GM23338 (cell line): ENCODE results near the gene HAPLN3.

Experiments used
- CREB1 ChIP-seq: fragments of 250-450 bp; sonication (Bioruptor Pico); IDR thresholded peaks from 2 replicates; pipeline ENCODE4 v1.5.0; 2020; ENCODE audit warnings: low read depth, mild to moderate bottlenecking, moderate library complexity
- EZH2 ChIP-seq: fragments of 200-600 bp; sonication (generic); IDR thresholded peaks from one replicate; pipeline ENCODE4 v1.8.0; 2017; ENCODE audit warnings: antibody characterized with exemption, mild to moderate bottlenecking, low read depth; ENCODE audit not compliant: unreplicated experiment
- TF ChIP-seq, protein P1 (sequence below), 2 experiments: fragments of 200-600 bp in 1 of 2; sonication (generic) in 1 of 2; conservative IDR thresholded peaks; 2 replicates each; pipeline versions ENCODE4 v1.5.1 to v1.6.1; 2016 to 2017; ENCODE audit warnings: antibody characterized with exemption in 2 of 2, low read depth in 2 of 2, mild to moderate bottlenecking in 2 of 2, moderate library complexity in 1 of 2

DNA sequence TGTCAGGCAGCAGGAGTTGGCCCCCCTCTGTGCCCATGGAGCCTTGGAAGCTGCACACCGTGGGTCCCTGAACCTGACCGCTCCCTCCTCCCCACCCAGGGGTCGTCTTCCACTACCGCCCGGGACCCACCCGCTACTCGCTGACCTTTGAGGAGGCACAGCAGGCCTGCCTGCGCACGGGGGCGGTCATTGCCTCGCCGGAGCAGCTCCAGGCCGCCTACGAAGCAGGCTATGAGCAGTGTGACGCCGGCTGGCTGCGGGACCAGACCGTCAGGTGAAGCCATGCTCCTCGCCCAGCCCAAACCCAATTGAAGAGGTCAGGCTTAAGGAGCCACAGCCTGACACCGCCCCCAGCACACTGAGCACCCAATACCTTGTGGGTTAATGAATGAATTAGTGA lies 48.2 kb downstream of the HAPLN3 start:
- TF ChIP-seq, protein P1, sequence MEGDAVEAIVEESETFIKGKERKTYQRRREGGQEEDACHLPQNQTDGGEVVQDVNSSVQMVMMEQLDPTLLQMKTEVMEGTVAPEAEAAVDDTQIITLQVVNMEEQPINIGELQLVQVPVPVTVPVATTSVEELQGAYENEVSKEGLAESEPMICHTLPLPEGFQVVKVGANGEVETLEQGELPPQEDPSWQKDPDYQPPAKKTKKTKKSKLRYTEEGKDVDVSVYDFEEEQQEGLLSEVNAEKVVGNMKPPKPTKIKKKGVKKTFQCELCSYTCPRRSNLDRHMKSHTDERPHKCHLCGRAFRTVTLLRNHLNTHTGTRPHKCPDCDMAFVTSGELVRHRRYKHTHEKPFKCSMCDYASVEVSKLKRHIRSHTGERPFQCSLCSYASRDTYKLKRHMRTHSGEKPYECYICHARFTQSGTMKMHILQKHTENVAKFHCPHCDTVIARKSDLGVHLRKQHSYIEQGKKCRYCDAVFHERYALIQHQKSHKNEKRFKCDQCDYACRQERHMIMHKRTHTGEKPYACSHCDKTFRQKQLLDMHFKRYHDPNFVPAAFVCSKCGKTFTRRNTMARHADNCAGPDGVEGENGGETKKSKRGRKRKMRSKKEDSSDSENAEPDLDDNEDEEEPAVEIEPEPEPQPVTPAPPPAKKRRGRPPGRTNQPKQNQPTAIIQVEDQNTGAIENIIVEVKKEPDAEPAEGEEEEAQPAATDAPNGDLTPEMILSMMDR (conservative IDR thresholded peaks at IDR 0.05; ENCODE audit: low read depth in 2 of 2): no peak
- TF ChIP-seq EZH2 (no peak), CREB1 (no peak)
